ENCODE measurements around the gene SAMD4B. TPM values are rescaled to one million over a fixed set of nuclear protein-coding genes. Genes with fewer than 3 reads are reported as not detected.

Gene SAMD4B
- total and polyA plus RNA-seq, 2 donors from 2014 or later = 92.9 to 100 TPM

- intact Hi-C loops (cut with DNase I) = no loop called here
- DNase-seq (no peak), FAIRE-seq (no peak)
- Histone ChIP-seq H3K27me3 (ENCODE audit: control insufficient read depth, insufficient read depth, low read length) (peaks cover 4% of the 10 kb centered on the region), H3K9me3 (ENCODE audit: control insufficient read depth in 2 of 3, insufficient read depth in 1 of 3, low read length in 3 of 3) (no peaks in the 10 kb centered on the region), H3K4me1 (ENCODE audit: control insufficient read depth in 2 of 3, insufficient read depth in 2 of 3, low read depth in 1 of 3, low read length in 3 of 3) (no peaks in the 10 kb centered on the region), H3K27ac (ENCODE audit: low read depth in 2 of 2, low read length in 2 of 2) (no peak overlapping the region), H3K36me3 (ENCODE audit: control insufficient read depth in 2 of 3, insufficient read depth in 3 of 3, low read length in 3 of 3) (no peaks in the 10 kb centered on the region), H3K4me3 (ENCODE audit: low read length in 3 of 3) (no peak overlapping the region), H3K9ac (ENCODE audit: low read length in 3 of 3) (no peak overlapping the region)
- TF ChIP-seq CTCF (IDR thresholded peaks at IDR 0.05; ENCODE audit: borderline replicate concordance, extremely low read depth, insufficient read depth) = no peak
These were observed 42.8 kb upstream of the SAMD4B start for GRCh38 chr19:39299404-39299803.

GRCh38 chr19:39299832-39300231, 42.4 kb upstream of the SAMD4B start:
- TF ChIP-seq CTCF (IDR thresholded peaks at IDR 0.05; ENCODE audit: borderline replicate concordance, extremely low read depth, insufficient read depth) = no peak
- H3K9me3 ChIP-seq (ENCODE audit: control insufficient read depth in 2 of 3, insufficient read depth in 1 of 3, low read length in 3 of 3) = no peaks in the 10 kb centered on the region
- no peaks in the 10 kb centered on the region for H3K36me3 ChIP-seq (ENCODE audit: control insufficient read depth in 2 of 3, insufficient read depth in 3 of 3, low read length in 3 of 3)
- no peaks in the 10 kb centered on the region for H3K4me1 ChIP-seq (ENCODE audit: control insufficient read depth in 2 of 3, insufficient read depth in 2 of 3, low read depth in 1 of 3, low read length in 3 of 3)
- H3K4me3 ChIP-seq (ENCODE audit: low read length in 3 of 3) = no peak overlapping the region
- peaks cover 8% of the 10 kb centered on the region for H3K27me3 ChIP-seq (ENCODE audit: control insufficient read depth, insufficient read depth, low read length)
- H3K9ac ChIP-seq (ENCODE audit: low read length in 3 of 3) = no peak overlapping the region
- no peak overlapping the region for H3K27ac ChIP-seq (ENCODE audit: low read depth in 2 of 2, low read length in 2 of 2)
- DNase-seq (no peak), FAIRE-seq (no peak)
- intact Hi-C loops (cut with DNase I) = no loop called here

GRCh38 chr19:39301021-39301420, 41.2 kb upstream of the SAMD4B start:
- Histone ChIP-seq H3K4me3 (ENCODE audit: low read length in 3 of 3) (no peak overlapping the region), H3K27ac (ENCODE audit: low read depth in 2 of 2, low read length in 2 of 2) (no peak overlapping the region), H3K4me1 (ENCODE audit: control insufficient read depth in 2 of 3, insufficient read depth in 2 of 3, low read depth in 1 of 3, low read length in 3 of 3) (no peaks in the 10 kb centered on the region), H3K36me3 (ENCODE audit: control insufficient read depth in 2 of 3, insufficient read depth in 3 of 3, low read length in 3 of 3) (no peaks in the 10 kb centered on the region), H3K9ac (ENCODE audit: low read length in 3 of 3) (no peak overlapping the region), H3K27me3 (ENCODE audit: control insufficient read depth, insufficient read depth, low read length) (peaks cover 18% of the 10 kb centered on the region), H3K9me3 (ENCODE audit: control insufficient read depth in 2 of 3, insufficient read depth in 1 of 3, low read length in 3 of 3) (no peaks in the 10 kb centered on the region)
- FAIRE-seq (no peak), DNase-seq (no peak)
- TF ChIP-seq CTCF (IDR thresholded peaks at IDR 0.05; ENCODE audit: borderline replicate concordance, extremely low read depth, insufficient read depth) = no peak
- intact Hi-C loops (cut with DNase I) = no loop called here

- H3K4me1 ChIP-seq (ENCODE audit: control insufficient read depth in 2 of 3, insufficient read depth in 2 of 3, low read depth in 1 of 3, low read length in 3 of 3) = no peaks in the 10 kb centered on the region
- H3K9me3 ChIP-seq (ENCODE audit: control insufficient read depth in 2 of 3, insufficient read depth in 1 of 3, low read length in 3 of 3) = no peaks in the 10 kb centered on the region
- H3K9ac ChIP-seq (ENCODE audit: low read length in 3 of 3) = no peak overlapping the region
- no peak for DNase-seq
- TF ChIP-seq CTCF (IDR thresholded peaks at IDR 0.05; ENCODE audit: borderline replicate concordance, extremely low read depth, insufficient read depth) = no peak
- FAIRE-seq = no peak
- H3K27me3 ChIP-seq (ENCODE audit: control insufficient read depth, insufficient read depth, low read length) = peaks cover 23% of the 10 kb centered on the region
- no peaks in the 10 kb centered on the region for H3K36me3 ChIP-seq (ENCODE audit: control insufficient read depth in 2 of 3, insufficient read depth in 3 of 3, low read length in 3 of 3)
- no peak overlapping the region for H3K27ac ChIP-seq (ENCODE audit: low read depth in 2 of 2, low read length in 2 of 2)
- intact Hi-C loops (cut with DNase I) = no loop called here
- H3K4me3 ChIP-seq (ENCODE audit: low read length in 3 of 3) = no peak overlapping the region
These were observed 40.7 kb upstream of the SAMD4B start for GRCh38 chr19:39301562-39301961.
